ENCODE measurements around the gene USP4.

USP4 gene

DNA sequence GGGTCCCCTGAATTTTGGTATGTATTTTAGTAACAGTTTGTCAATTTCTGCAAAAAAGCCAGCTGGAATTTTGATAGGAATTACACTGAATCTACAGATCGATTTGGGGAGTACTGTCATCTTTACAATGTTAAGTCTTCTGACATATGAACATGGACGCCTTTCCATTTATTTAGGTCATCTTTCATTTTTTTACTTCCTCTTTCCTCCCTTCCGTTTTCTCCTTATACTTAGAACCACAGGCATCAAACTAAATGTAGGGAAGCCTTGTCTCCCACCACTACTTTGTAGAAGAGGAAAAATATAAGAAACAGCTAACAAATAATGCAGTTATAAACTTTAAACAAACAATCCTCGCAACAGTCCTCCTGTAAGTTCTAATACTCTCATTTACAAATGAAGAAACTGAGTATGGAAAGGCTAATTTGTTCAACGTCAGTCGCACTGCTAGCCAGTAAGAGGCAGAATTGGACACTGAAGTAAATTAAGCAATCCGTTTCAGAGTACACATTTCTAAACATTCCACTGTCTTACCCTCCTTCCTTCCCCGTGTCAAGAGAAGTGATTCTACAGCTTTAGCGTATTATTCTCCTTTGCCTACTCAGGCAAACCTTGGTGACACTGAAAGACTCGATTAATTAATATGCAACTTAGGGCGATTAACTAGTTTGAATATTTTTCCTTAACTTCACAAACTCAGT lies 46.4 kb upstream of the USP4 start:
- Histone ChIP-seq H3K9me3 (ENCODE audit: severe bottlenecking) (no peaks in the 10 kb centered on the region), H3K27me3 (ENCODE audit: insufficient read depth, poor library complexity, severe bottlenecking) (no peaks in the 10 kb centered on the region), H3K36me3 (ENCODE audit: low read depth) (peaks cover 18% of the 10 kb centered on the region), H3K4me1 (ENCODE audit: insufficient read depth, poor library complexity, severe bottlenecking) (peaks cover 2% of the 10 kb centered on the region), H3K4me3 (ENCODE audit: severe bottlenecking) (no peak overlapping the region), H3K27ac (ENCODE audit: poor library complexity, severe bottlenecking) (no peak overlapping the region)
- DNase-seq (ENCODE audit: low spot score): no peak
- no peak for ATAC-seq (ENCODE audit: low read depth)
- TF ChIP-seq, protein P1, sequence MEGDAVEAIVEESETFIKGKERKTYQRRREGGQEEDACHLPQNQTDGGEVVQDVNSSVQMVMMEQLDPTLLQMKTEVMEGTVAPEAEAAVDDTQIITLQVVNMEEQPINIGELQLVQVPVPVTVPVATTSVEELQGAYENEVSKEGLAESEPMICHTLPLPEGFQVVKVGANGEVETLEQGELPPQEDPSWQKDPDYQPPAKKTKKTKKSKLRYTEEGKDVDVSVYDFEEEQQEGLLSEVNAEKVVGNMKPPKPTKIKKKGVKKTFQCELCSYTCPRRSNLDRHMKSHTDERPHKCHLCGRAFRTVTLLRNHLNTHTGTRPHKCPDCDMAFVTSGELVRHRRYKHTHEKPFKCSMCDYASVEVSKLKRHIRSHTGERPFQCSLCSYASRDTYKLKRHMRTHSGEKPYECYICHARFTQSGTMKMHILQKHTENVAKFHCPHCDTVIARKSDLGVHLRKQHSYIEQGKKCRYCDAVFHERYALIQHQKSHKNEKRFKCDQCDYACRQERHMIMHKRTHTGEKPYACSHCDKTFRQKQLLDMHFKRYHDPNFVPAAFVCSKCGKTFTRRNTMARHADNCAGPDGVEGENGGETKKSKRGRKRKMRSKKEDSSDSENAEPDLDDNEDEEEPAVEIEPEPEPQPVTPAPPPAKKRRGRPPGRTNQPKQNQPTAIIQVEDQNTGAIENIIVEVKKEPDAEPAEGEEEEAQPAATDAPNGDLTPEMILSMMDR (IDR thresholded peaks at IDR 0.05; ENCODE audit: poor library complexity, severe bottlenecking): no peak

- Histone ChIP-seq H3K4me3 (ENCODE audit: severe bottlenecking) (no peak overlapping the region), H3K27me3 (ENCODE audit: insufficient read depth, poor library complexity, severe bottlenecking) (no peaks in the 10 kb centered on the region), H3K9me3 (ENCODE audit: severe bottlenecking) (no peaks in the 10 kb centered on the region), H3K36me3 (ENCODE audit: low read depth) (peaks cover 17% of the 10 kb centered on the region), H3K4me1 (ENCODE audit: insufficient read depth, poor library complexity, severe bottlenecking) (peaks cover 2% of the 10 kb centered on the region), H3K27ac (ENCODE audit: poor library complexity, severe bottlenecking) (no peak overlapping the region)
- TF ChIP-seq, protein P1 (IDR thresholded peaks at IDR 0.05; ENCODE audit: poor library complexity, severe bottlenecking): no peak
- DNase-seq (ENCODE audit: low spot score): no peak
- no peak for ATAC-seq (ENCODE audit: low read depth)
Measured at GRCh38 chr3:49385617-49386016, 45.8 kb upstream of the USP4 start.

DNA sequence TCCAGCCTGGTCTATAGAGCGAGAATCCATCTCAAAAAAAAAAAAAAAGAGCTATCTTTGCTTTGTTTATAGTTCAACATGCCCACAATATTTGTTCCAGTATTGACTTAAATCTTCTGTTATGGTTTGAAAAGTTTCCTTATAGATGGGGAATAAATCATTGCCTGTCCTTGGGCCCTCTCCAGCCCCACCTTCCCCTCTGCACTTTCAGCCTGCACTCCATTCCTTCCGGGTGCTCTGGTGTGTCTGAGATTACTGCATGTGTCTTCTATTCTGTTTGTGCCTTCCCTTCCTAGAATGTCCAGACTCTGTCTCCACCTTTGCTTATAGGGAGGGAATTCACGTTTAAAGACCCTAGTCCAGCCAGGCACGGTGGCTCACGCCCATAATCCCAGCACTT lies 43.5 kb upstream of the USP4 start:
- TF ChIP-seq, protein P1 (IDR thresholded peaks at IDR 0.05; ENCODE audit: poor library complexity, severe bottlenecking): no peak
- Histone ChIP-seq H3K27me3 (ENCODE audit: insufficient read depth, poor library complexity, severe bottlenecking) (no peaks in the 10 kb centered on the region), H3K9me3 (ENCODE audit: severe bottlenecking) (no peaks in the 10 kb centered on the region), H3K4me1 (ENCODE audit: insufficient read depth, poor library complexity, severe bottlenecking) (peaks cover 6% of the 10 kb centered on the region), H3K27ac (ENCODE audit: poor library complexity, severe bottlenecking) (no peak overlapping the region), H3K36me3 (ENCODE audit: low read depth) (peaks cover 9% of the 10 kb centered on the region), H3K4me3 (ENCODE audit: severe bottlenecking) (no peak overlapping the region)
- DNase-seq (ENCODE audit: low spot score) (no peak), ATAC-seq (ENCODE audit: low read depth) (no peak)

- DNase-seq (ENCODE audit: low spot score) (no peak), ATAC-seq (ENCODE audit: low read depth) (peak; percentile 65)
- Histone ChIP-seq H3K36me3 (ENCODE audit: low read depth) (peaks cover 28% of the 10 kb centered on the region), H3K9me3 (ENCODE audit: severe bottlenecking) (no peaks in the 10 kb centered on the region), H3K4me1 (ENCODE audit: insufficient read depth, poor library complexity, severe bottlenecking) (peaks cover 8% of the 10 kb centered on the region), H3K4me3 (ENCODE audit: severe bottlenecking) (no peak overlapping the region), H3K27ac (ENCODE audit: poor library complexity, severe bottlenecking) (peak overlapping the region; percentile 50), H3K27me3 (ENCODE audit: insufficient read depth, poor library complexity, severe bottlenecking) (no peaks in the 10 kb centered on the region)
- TF ChIP-seq, protein P1 (IDR thresholded peaks at IDR 0.05; ENCODE audit: poor library complexity, severe bottlenecking): no peak
Measured at GRCh38 chr3:49378249-49378895, 38.5 kb upstream of the USP4 start.

DNA sequence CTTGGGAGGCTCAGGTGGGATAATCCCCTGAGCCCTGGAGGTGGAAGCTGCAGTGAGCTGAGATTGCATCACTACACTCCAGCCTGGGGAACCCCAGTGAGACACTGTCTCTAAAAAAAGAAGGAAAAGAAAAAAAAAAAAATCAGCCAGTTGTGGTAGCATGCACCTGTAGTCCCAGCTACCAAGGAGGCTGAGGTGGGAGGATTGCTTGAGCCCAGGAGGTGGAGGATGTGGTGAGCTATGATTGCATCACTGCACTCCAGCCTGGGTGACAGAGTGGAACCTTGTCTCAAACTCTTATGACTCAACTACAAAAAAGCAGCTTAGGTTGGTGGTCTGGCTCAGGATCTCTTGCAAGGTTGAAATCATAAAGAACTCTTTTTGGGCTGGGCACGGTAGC lies 37.6 kb upstream of the USP4 start:
- peaks cover 36% of the 10 kb centered on the region for H3K36me3 ChIP-seq (ENCODE audit: low read depth)
- peak overlapping the region; percentile 50 for H3K27ac ChIP-seq (ENCODE audit: poor library complexity, severe bottlenecking)
- no peaks in the 10 kb centered on the region for H3K27me3 ChIP-seq (ENCODE audit: insufficient read depth, poor library complexity, severe bottlenecking)
- peaks cover 8% of the 10 kb centered on the region for H3K4me1 ChIP-seq (ENCODE audit: insufficient read depth, poor library complexity, severe bottlenecking)
- ATAC-seq (ENCODE audit: low read depth) (no peak; the same call in 2 of the 3 replicates), DNase-seq (ENCODE audit: low spot score) (no peak)
- H3K4me3 ChIP-seq (ENCODE audit: severe bottlenecking): no peak overlapping the region
- TF ChIP-seq, protein P1 (IDR thresholded peaks at IDR 0.05; ENCODE audit: poor library complexity, severe bottlenecking): no peak
- H3K9me3 ChIP-seq (ENCODE audit: severe bottlenecking): no peaks in the 10 kb centered on the region

Measured in RWPE2 (cell line).